ENCODE measurements around the gene SNTG2. TPM values are rescaled to one million over a fixed set of nuclear protein-coding genes. Genes with fewer than 3 reads are reported as not detected.
A peak's percentile ranks its signal among the peaks of the same experiment; 100 is the strongest.

The SNTG2 gene
- total RNA-seq, 2 donors from 2014 or later: 2.4 TPM; not detected in 1

DNA sequence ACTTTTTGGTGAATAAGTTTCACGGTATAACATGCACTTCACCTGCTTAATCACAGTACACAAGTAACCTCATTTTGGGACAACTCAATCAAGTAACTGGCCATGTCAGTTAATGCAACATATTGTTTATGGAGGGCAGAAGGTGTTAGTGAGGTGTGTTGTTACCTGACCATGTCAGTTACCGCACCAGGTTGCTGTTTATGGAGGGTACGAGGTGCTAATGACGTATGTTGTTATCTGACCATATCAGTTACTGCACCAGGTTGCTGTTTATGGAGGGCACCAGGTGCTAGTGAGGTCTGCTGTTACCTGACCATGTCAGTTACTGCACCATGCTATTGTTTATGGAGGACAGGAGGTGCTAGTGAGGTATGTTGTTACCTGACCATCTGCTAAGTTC, 327.5 kb downstream of the SNTG2 start:
- H3K27me3 ChIP-seq: no peaks in the 10 kb centered on the region
- TF ChIP-seq, protein P1, sequence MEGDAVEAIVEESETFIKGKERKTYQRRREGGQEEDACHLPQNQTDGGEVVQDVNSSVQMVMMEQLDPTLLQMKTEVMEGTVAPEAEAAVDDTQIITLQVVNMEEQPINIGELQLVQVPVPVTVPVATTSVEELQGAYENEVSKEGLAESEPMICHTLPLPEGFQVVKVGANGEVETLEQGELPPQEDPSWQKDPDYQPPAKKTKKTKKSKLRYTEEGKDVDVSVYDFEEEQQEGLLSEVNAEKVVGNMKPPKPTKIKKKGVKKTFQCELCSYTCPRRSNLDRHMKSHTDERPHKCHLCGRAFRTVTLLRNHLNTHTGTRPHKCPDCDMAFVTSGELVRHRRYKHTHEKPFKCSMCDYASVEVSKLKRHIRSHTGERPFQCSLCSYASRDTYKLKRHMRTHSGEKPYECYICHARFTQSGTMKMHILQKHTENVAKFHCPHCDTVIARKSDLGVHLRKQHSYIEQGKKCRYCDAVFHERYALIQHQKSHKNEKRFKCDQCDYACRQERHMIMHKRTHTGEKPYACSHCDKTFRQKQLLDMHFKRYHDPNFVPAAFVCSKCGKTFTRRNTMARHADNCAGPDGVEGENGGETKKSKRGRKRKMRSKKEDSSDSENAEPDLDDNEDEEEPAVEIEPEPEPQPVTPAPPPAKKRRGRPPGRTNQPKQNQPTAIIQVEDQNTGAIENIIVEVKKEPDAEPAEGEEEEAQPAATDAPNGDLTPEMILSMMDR (IDR thresholded peaks at IDR 0.05): no peak
- peaks cover 0 to 6% of the 10 kb centered on the region in 2 donors for H3K9me3 ChIP-seq
- no peak for DNase-seq (ENCODE audit: low spot score)
- H3K4me3 ChIP-seq: no peak overlapping the region
- H3K4me1 ChIP-seq: peaks cover 0 to 13% of the 10 kb centered on the region in 2 donors
- H3K27ac ChIP-seq: no peak overlapping the region
- H3K36me3 ChIP-seq: no peaks in the 10 kb centered on the region

DNA sequence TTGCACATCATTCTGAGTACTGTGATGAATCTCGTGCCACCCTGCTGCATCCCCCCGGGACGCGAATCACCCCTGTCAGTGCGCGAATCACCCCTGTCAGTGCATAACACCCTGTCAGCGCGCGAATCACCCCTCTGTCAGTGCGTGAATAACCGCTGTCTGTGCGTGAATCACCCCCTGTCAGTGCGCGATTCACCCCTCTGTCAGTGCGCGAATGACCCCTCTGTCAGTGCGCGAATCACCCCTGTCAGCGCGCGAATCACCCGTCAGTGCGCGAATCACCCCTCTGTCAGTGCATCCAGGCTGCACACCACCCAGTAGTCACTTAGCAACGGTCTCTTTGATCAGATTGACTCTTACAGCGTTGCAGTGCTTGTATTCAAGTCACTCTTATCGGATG, 328.2 kb downstream of the SNTG2 start:
- H3K36me3 ChIP-seq: no peaks in the 10 kb centered on the region
- no peak overlapping the region for H3K4me3 ChIP-seq
- no peak overlapping the region for H3K27ac ChIP-seq
- peaks cover 0 to 20% of the 10 kb centered on the region in 2 donors for H3K4me1 ChIP-seq
- no peaks in the 10 kb centered on the region for H3K27me3 ChIP-seq
- TF ChIP-seq, protein P1 (IDR thresholded peaks at IDR 0.05): no peak
- no peak for DNase-seq (ENCODE audit: low spot score)
- peaks cover 0 to 6% of the 10 kb centered on the region in 2 donors for H3K9me3 ChIP-seq

DNA sequence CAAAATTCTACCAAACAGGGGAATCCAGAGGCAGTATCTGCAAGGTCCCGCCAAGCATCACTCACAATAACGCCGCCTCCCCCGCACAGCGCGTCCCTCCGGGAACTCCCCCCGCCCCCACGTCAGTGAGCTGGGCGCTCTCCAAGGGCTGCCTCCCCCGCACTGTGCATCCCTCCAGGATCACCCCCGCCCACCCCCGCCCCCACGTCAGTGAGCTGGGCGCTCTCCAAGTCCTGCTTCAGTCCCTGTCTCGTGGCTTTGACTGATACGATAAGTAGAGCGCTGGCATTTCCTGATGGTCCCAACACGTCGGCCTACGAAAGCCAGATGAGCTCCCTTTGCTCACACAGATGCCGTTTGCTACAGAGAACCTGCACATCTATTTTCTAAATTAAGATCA, 331.9 kb downstream of the SNTG2 start:
- H3K36me3 ChIP-seq: no peaks in the 10 kb centered on the region
- peaks cover 0 to 22% of the 10 kb centered on the region in 2 donors for H3K4me1 ChIP-seq
- H3K27me3 ChIP-seq: no peaks in the 10 kb centered on the region
- H3K9me3 ChIP-seq: no peaks in the 10 kb centered on the region
- no peak overlapping the region for H3K4me3 ChIP-seq
- no peak for DNase-seq (ENCODE audit: low spot score)
- TF ChIP-seq, protein P1 (IDR thresholded peaks at IDR 0.05): no peak
- H3K27ac ChIP-seq: peak overlapping the region in 1 of 2 donors; percentile 5

DNA sequence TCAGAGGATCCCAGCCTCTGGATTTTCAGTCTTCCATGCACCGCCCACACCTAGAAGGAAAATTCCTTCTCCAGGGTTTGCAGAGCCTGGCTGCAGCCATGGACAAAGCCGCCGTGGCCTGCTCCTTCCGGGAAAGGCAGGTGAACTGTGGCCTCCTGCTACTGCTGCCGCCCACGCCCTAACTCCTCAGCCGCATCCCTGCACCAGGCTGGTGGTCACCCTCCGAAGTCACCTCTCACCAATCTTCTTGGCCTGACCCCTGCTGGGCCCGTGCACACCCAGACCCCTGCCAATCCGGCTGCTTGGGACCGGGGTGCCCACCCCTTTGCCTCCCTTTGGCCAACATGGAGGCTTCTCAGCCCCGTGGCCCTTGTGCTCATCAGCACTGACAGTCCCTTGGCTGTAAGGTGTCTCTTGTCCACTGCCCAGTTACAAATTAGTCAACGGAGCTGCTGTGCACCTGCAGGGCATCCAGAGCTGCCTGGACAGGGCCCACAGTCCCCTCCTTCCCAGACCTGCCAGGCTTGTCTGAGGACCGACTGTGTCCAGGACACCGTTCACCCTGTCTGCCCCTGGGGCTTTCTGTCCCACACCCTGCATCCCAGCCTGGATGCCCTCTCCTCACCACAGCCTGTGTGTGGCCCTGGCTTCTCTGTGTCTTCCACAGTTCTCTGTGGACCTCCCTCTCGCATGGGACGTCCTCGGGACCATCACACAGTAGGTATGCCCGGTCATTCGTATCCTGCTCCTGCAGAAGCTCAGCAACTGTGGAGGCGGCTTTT, 332.6 kb downstream of the SNTG2 start:
- Histone ChIP-seq H3K36me3 (no peaks in the 10 kb centered on the region), H3K9me3 (no peaks in the 10 kb centered on the region), H3K4me1 (peaks cover 0 to 22% of the 10 kb centered on the region in 2 donors), H3K27ac (peak overlapping the region in 1 of 2 donors; percentile 5), H3K4me3 (no peak overlapping the region), H3K27me3 (no peaks in the 10 kb centered on the region)
- TF ChIP-seq, protein P1 (IDR thresholded peaks at IDR 0.05): no peak
- DNase-seq (ENCODE audit: low spot score): no peak

DNA sequence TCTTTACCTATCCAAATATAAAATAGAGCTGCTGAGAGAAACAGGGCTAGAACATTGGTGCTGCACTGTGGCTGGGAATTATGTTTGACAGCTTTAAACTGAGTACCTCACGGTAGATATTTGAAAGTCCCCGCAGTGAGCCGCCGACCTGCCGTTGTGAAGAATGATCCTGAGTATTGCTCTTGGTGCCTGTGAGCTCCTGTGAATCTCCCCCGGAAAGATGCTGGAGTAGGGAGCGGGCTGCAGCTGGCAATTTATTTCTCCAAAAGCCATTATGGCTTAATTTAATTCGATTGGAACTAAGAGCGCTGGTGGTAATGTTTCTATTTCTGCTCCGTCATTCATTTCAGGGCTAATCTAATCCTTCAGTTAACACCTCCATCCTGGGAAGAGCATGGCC, 333.2 kb downstream of the SNTG2 start:
- Histone ChIP-seq H3K36me3 (no peaks in the 10 kb centered on the region), H3K9me3 (no peaks in the 10 kb centered on the region), H3K4me3 (no peak overlapping the region), H3K4me1 (peaks cover 0 to 22% of the 10 kb centered on the region in 2 donors), H3K27me3 (no peaks in the 10 kb centered on the region), H3K27ac (no peak overlapping the region)
- TF ChIP-seq, protein P1 (IDR thresholded peaks at IDR 0.05): no peak
- DNase-seq (ENCODE audit: low spot score): no peak
